Ovary (tissue), 9 donors: Measurements from ENCODE around the gene LMBR1. TPM values are rescaled to one million over a fixed set of nuclear protein-coding genes. Genes with fewer than 3 reads are reported as not detected.
"Not testable (repeated sequence)": the region's sequence is repeated elsewhere in the genome, so short reads cannot be mapped to it uniquely, and the experiment has no call there.

Experiments
- DNase-seq, 5 donors: peaks; one replicate each; pipeline ENCODE4 v3.0.0-alpha.2; 2019 to 2020
- H3K27ac ChIP-seq, 2 donors: fragments of 200-600 bp; one replicate each; pipeline versions ENCODE4 v1.5.1 to v1.8.0; 2019 to 2022
- H3K27me3 ChIP-seq: fragments of 200-600 bp; one replicate; pipeline ENCODE4 v1.8.0; 2022
- H3K36me3 ChIP-seq: fragments of 200-600 bp; sonication (generic); one replicate; pipeline ENCODE4 v1.5.1; 2019
- H3K4me1 ChIP-seq: one replicate; pipeline ENCODE4 v1.8.1; 2013; ENCODE audit warnings: mild to moderate bottlenecking, moderate library complexity; ENCODE audit not compliant: insufficient read depth
- H3K4me3 ChIP-seq: fragments of 200-600 bp; sonication (generic); one replicate; pipeline ENCODE4 v1.5.1; 2017
- H3K9me3 ChIP-seq, 2 donors: fragments of 200-600 bp in 1 of 2; sonication (generic) in 1 of 2; one replicate each; pipeline versions ENCODE4 v1.5.1 to v1.8.1; 2013 to 2019; ENCODE audit warnings: mild to moderate bottlenecking in 1 of 2, moderate library complexity in 1 of 2
- EP300 ChIP-seq: sonication (generic); formaldehyde crosslinking; IDR thresholded peaks from one replicate; pipeline ENCODE4 v1.6.1; 2017; ENCODE audit warnings: antibody characterized with exemption
- POLR2A ChIP-seq: fragments of 450-650 bp; IDR thresholded peaks from one replicate; pipeline ENCODE4 v1.6.1; 2017; ENCODE audit warnings: antibody characterized with exemption, mild to moderate bottlenecking, moderate library complexity
- WGBS, 3 donors: extraction: QIAGEN DNeasy Blood & Tissue Kit in 1 of 3; methylation state at CpG; one replicate each; pipeline versions ENCODE4 v1.1.5 to v1.1.7; 2013 to 2017; 5-methylcytosine and 5-hydroxymethylcytosine counted together
- intact Hi-C, 4 donors: fragments of 100-400 bp; cut with DNase I; formaldehyde crosslinking; loops; one replicate each; pipeline versions ENCODE4 v1.11.0 to v1.15.1; 2022 to 2023
- polyA plus RNA-seq, 2 donors: library from polyadenylated mRNA; stranded (reverse); fragments of 200-250 nt in 1 of 2; fragments of 350-450 nt in 1 of 2; fragmentation: Illumina TruSeq in 1 of 2; extraction: RNeasy Lipid Tissue Mini Kit (QIAGEN cat#74804) in 1 of 2; gene quantifications; one replicate each; pipeline ENCODE4 v1.2.3, GENCODE V29; 2013 to 2014
- total RNA-seq, 7 donors: library from RNA; depleted of rRNA in 2 of 7; stranded (reverse); fragments of >200 nt in 2 of 7; fragmentation: NEBNext Ultra II Directional in 3 of 7; extraction: Animal tissue kit (Norgen Biotek cat#: 25700) in 3 of 7; gene quantifications; one replicate each; pipeline versions ENCODE4 v1.1.0 to v1.2.4, GENCODE V29; 2016 to 2023
- TF ChIP-seq, protein P1 (sequence below), 3 donors: fragments of 450-650 bp in 2 of 3; fragments of 200-600 bp in 1 of 3; IDR thresholded peaks; one replicate each; pipeline versions ENCODE4 v1.5.1 to v1.8.0; 2016 to 2022; ENCODE audit warnings: antibody characterized with exemption in 3 of 3, mild to moderate bottlenecking in 1 of 3
- donor health status: DM: no; HTN: no; CAD: no; lungs with moderate emphysema.
- donor health status: DM: no; HTN: no; CAD: no.
- donor health status: Bipolar disorder and iron deficiency.
- donor health status: DM: yes; HTN: yes; CAD: no.
- donor health status: DM: no; HTN: no; CAD: no.
- donor health status: DM: yes; HTN: yes; CAD: no.

Gene LMBR1
- total and polyA plus RNA-seq, 9 donors: 20.0 to 77.1 (median 54.2) TPM

DNA sequence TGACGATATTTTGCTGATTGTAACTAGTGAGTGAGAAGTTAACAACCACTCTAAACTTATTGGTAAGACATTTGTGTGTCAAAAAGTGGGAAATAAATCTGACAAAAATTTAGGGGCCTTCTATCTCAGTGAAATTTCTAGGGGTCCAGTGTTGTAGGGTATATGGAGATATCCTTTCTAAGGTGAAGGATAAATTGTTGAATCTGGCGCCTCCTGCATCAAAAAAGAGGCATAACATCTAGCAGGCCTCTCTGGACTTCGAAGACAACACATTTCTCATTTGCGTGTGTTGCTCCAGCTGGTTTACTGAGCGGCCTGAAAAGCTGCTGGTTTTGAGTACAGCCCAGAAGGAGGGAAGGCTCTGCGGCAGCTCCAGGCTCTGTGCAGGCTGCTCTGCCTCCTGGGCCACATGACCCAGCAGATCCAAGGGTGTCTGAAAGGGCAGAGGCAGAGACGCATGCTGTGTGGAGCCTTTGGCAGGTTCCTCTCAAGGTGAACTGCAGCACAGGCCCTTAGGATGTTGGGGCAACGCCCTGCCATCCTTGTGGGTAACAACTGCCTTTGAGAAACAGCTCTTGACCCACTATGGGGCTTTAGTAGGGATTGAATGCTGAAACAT is 72.4 kb downstream of the LMBR1 start:
- no peaks in the 10 kb centered on the region for H3K4me1 ChIP-seq
- 92 to 98% (median 95%) methylated on average over 8 of the region's 8 CpGs for WGBS, 3 donors
- no peak overlapping the region for H3K27ac ChIP-seq
- H3K4me3 ChIP-seq: no peak overlapping the region
- intact Hi-C loops: loop anchor here in 1 of 4 donors (10.0 kb wide), 1 partner anchor 1026 kb away; no protein-coding TSS in a partner anchor
- no peaks in the 10 kb centered on the region for H3K9me3 ChIP-seq
- no peaks in the 10 kb centered on the region for H3K27me3 ChIP-seq
- H3K36me3 ChIP-seq: no peaks in the 10 kb centered on the region
- no peak for TF ChIP-seq EP300
- no peak for TF ChIP-seq POLR2A
- TF ChIP-seq, protein P1, sequence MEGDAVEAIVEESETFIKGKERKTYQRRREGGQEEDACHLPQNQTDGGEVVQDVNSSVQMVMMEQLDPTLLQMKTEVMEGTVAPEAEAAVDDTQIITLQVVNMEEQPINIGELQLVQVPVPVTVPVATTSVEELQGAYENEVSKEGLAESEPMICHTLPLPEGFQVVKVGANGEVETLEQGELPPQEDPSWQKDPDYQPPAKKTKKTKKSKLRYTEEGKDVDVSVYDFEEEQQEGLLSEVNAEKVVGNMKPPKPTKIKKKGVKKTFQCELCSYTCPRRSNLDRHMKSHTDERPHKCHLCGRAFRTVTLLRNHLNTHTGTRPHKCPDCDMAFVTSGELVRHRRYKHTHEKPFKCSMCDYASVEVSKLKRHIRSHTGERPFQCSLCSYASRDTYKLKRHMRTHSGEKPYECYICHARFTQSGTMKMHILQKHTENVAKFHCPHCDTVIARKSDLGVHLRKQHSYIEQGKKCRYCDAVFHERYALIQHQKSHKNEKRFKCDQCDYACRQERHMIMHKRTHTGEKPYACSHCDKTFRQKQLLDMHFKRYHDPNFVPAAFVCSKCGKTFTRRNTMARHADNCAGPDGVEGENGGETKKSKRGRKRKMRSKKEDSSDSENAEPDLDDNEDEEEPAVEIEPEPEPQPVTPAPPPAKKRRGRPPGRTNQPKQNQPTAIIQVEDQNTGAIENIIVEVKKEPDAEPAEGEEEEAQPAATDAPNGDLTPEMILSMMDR (IDR thresholded peaks at IDR 0.05): no peak
- DNase-seq: no peak

DNA sequence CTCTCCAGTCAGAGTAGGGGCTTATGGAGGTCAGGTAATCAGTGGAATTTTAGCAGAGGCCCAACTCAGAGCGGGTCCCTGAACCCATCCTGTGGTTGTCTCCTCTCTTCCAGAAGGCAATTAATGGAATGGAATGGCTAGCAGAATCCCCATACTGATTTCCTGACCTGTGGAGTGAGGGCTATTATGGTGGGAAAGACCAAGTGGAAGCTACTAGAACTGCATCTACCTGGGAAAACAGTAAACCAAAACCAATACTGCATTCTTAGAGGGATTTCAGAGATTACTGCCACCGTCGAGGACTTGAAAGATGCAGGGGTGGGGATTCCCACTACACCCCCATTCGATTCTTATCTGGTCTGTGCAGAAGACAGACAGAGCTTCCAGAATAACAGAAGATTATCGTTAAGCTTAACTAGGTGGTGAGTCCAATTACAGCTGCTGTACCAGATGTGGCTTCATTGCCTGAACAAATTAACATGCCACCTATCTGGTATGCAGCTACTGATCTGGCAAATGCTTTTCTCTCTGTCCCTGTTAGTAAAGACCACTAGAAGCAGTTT is 73.2 kb downstream of the LMBR1 start:
- Histone ChIP-seq H3K27ac (no peak overlapping the region), H3K4me3 (no peak overlapping the region), H3K4me1 (no peaks in the 10 kb centered on the region), H3K9me3 (no peaks in the 10 kb centered on the region), H3K27me3 (no peaks in the 10 kb centered on the region), H3K36me3 (no peaks in the 10 kb centered on the region)
- DNase-seq: no peak
- no peak for TF ChIP-seq POLR2A
- 83 to 92% (median 85%) methylated on average over 5 of the region's 5 CpGs for WGBS, 3 donors
- intact Hi-C loops: loop anchor here in 1 of 4 donors (10.0 kb wide), 1 partner anchor 1025 kb away; no protein-coding TSS in a partner anchor

DNA sequence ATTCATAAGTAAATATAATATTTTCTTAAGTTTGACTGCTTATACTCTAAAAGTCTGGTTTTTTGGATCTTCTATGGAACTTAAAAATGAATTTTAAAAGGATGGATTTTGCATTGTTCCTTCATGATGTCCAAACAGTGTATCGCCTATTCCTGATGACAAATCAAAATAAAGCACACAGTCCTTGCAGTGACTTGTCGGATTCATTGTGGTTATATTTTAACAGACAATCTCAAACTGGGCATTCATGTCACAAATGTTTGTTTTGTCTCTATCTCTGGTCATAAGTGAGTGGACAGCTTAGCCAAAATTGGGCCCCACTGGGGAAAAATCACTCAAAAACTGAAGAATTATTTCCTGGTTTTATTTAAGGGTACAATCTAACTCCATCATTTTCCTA is 74.8 kb downstream of the LMBR1 start:
- TF ChIP-seq POLR2A (no peak), EP300 (no peak)
- TF ChIP-seq, protein P1 (IDR thresholded peaks at IDR 0.05): no peak
- intact Hi-C loops: no loop called here
- H3K4me1 ChIP-seq: no peaks in the 10 kb centered on the region
- 93 to 96% (median 93%) methylated on average over 2 of the region's 2 CpGs for WGBS, 3 donors
- H3K4me3 ChIP-seq: no peak overlapping the region
- H3K27me3 ChIP-seq: no peaks in the 10 kb centered on the region
- H3K27ac ChIP-seq: no peak overlapping the region
- DNase-seq: no peak
- H3K36me3 ChIP-seq: no peaks in the 10 kb centered on the region
- H3K9me3 ChIP-seq: no peaks in the 10 kb centered on the region

DNA sequence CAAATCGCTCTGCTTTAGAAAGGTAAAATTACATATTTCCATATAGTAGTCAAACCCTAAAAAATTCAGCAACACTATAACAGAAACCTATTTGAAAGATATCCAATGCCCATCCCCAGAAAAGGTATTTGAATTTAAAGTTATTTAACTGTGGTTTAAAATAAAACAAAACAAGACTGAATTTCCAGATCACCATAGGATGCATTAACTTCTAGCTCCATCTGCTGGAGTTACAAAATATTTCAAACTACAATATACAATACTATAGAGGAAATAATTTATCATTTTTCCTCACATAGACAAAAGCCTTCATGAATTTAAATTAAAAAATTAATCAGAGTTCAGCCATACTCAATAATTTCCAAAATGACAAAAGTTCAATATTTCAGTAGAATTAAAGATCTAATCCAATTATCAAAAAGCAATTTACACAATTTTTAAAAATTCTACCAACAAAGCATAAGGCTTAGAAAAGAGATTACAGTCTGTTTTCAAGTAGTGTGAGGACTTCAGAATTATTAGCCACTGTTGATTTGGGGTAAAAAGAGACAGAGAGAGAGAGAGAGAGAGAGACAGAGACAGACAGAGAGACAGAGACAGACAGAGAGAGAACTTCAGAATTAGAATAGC is 75.9 kb downstream of the LMBR1 start:
- Histone ChIP-seq H3K27me3 (no peaks in the 10 kb centered on the region), H3K4me3 (no peak overlapping the region), H3K36me3 (no peaks in the 10 kb centered on the region), H3K27ac (no peak overlapping the region), H3K4me1 (no peaks in the 10 kb centered on the region), H3K9me3 (no peaks in the 10 kb centered on the region)
- no peak for TF ChIP-seq POLR2A
- TF ChIP-seq, protein P1 (IDR thresholded peaks at IDR 0.05): no peak
- TF ChIP-seq EP300: no peak
- WGBS, 3 donors: 96 to 99% (median 97%) methylated on average over 1 of the region's 1 CpG
- intact Hi-C loops: no loop called here
- DNase-seq: no peak

DNA sequence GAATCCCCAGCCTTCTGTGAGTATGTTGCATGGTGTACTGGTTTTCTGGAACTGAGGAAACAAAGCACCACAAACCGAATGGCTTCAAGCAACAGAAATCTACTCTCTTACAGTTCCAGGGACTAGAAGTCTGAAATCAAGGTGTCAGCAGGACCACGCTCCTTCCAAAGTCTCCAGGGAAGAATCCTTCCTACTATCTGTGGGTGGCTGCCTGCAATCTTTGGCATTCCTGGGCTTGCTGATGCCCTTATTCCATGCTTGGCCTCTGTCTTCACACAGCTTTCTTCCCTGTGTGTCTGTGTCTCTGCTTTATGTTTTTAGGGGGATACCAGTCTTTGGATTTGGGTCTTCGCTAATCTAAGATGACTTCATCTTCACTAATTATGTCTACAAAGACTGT is 81.3 kb downstream of the LMBR1 start:
- no peaks in the 10 kb centered on the region for H3K27me3 ChIP-seq
- no peak for TF ChIP-seq EP300
- no peak for TF ChIP-seq POLR2A
- H3K4me3 ChIP-seq: no peak overlapping the region
- DNase-seq: no peak
- WGBS, 3 donors: 97 to 98% (median 97%) methylated on average over 3 of the region's 3 CpGs
- H3K27ac ChIP-seq: no peak overlapping the region
- H3K4me1 ChIP-seq: no peaks in the 10 kb centered on the region
- intact Hi-C loops: no loop called here
- H3K36me3 ChIP-seq: no peaks in the 10 kb centered on the region
- no peaks in the 10 kb centered on the region for H3K9me3 ChIP-seq

DNA sequence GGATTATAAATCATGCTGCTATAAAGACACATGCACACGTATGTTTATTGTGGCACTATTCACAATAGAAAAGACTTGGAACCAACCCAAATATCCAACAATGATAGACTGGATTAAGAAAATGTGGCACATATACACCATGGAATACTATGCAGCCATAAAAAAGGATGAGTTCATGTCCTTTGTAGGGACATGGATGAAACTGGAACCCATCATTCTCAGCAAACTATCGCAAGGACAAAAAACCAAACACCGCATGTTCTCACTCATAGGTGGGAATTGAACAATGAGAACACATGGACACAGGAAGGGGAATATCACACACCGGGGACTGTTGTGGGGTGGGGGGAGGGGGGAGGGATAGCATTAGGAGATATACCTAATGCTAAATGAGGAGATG is 89.3 kb downstream of the LMBR1 start:
- 96 to 97% (median 96%) methylated on average over 4 of the region's 4 CpGs for WGBS, 3 donors

More for the DNA sequence above, 89.3 kb downstream of the LMBR1 start:
- H3K27me3 ChIP-seq, H3K27ac ChIP-seq, H3K9me3 ChIP-seq, H3K4me3 ChIP-seq, H3K36me3 ChIP-seq, DNase-seq, H3K4me1 ChIP-seq, intact Hi-C loops: not testable (repeated sequence)
